Measurements from ENCODE around the gene VASH1. TPM values are rescaled to one million over a fixed set of nuclear protein-coding genes. Genes with fewer than 3 reads are reported as not detected.

The VASH1 gene
- total RNA-seq, 2 experiments from 2014 or later = 1.7 to 2.2 TPM

DNA sequence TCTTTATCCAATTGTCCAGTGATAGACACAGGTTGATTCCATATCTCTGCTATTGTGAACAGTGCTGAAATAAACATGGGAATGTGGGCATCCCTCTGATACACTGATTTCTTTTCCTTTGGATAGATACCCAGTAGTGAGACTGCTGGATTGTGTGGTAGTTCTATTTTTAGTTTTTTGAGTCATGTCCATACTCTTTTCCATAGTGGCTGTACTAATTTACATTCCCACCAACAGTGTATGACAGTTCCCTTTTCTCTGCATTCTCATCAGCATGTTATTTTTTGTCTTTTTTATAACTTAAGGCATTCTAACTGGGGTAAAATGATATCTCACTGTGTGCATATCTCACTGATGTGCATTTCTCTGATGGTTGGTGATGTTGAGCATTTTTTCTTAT lies 24.8 kb upstream of the VASH1 start:
- Mint-ChIP-seq H3K27me3 (peaks cover 9% of the 10 kb centered on the region), H3K4me3 (no peak overlapping the region), H3K4me1 (ENCODE audit: low read depth) (no peaks in the 10 kb centered on the region), H3K36me3 (ENCODE audit: low read depth) (no peaks in the 10 kb centered on the region), H3K9me3 (peaks cover 9% of the 10 kb centered on the region), H3K27ac (no peak overlapping the region)
- no peak for TF ChIP-seq CTCF (IDR thresholded peaks at IDR 0.05)
- intact Hi-C loops (cut with micrococcal nuclease) = no loop called here
- ChIA-PET CTCF (no interaction called here), POLR2A (interaction anchor here (0.6 kb wide), 1 partner anchor 43 kb away, joined by 3 read pairs; no protein-coding TSS in a partner anchor)
- DNase-seq (no peak), ATAC-seq (no peak)

DNA sequence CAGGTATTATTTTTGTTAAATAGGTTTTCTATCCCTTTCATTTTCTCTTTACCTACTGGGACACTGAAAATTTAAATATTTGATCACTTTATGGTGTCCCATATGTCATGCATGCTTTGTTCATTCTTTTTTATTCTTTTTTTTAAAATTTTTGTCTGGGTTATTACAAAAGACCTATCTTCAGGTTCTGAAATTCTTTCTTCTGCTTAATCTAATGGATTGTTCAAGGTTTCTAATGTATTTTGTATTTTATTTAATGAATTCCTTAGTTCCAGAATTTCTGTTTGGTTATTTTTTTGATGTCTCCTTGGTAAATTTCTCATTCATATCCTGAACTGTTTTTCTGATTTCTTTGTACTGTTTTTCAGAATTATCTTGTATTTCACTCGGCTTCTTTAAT lies 20.2 kb upstream of the VASH1 start:
- H3K27ac Mint-ChIP-seq = no peak overlapping the region
- ATAC-seq = no peak
- H3K27me3 Mint-ChIP-seq = peaks cover 19% of the 10 kb centered on the region
- peaks cover 3% of the 10 kb centered on the region for H3K36me3 Mint-ChIP-seq (ENCODE audit: low read depth)
- peaks cover 14% of the 10 kb centered on the region for H3K9me3 Mint-ChIP-seq
- DNase-seq = no peak
- no peak for TF ChIP-seq CTCF (IDR thresholded peaks at IDR 0.05)
- POLR2A ChIA-PET = no interaction called here
- no peaks in the 10 kb centered on the region for H3K4me1 Mint-ChIP-seq (ENCODE audit: low read depth)
- no peak overlapping the region for H3K4me3 Mint-ChIP-seq
- intact Hi-C loops (cut with micrococcal nuclease) = no loop called here
- CTCF ChIA-PET = no interaction called here

DNA sequence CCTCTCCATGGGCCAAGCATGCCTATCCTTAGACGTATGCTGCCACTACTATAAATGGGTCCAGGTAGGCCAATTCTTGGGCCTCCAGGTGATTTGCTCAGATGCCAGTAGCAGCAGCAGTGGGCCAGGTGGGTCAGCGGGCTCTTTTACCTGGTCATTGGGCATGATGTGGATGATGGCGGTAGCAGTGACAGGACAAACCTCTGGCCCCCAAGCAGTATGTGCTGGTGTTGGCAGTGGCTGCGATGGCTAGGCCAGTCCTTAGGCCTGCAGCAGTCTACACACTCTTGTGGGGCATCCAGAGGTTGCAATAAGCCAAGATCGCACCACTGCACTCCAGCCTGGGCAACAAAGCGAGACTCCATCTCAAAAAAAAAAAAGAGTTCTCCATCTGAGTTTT lies 19.1 kb upstream of the VASH1 start:
- Mint-ChIP-seq H3K4me1 (ENCODE audit: low read depth) (no peaks in the 10 kb centered on the region), H3K27ac (no peak overlapping the region), H3K36me3 (ENCODE audit: low read depth) (peaks cover 3% of the 10 kb centered on the region), H3K27me3 (peaks cover 20% of the 10 kb centered on the region), H3K9me3 (peaks cover 14% of the 10 kb centered on the region), H3K4me3 (no peak overlapping the region)
- intact Hi-C loops (cut with micrococcal nuclease) = no loop called here
- no peak for ATAC-seq
- ChIA-PET CTCF (no interaction called here), POLR2A (no interaction called here)
- no peak for DNase-seq
- no peak for TF ChIP-seq CTCF (IDR thresholded peaks at IDR 0.05)

DNA sequence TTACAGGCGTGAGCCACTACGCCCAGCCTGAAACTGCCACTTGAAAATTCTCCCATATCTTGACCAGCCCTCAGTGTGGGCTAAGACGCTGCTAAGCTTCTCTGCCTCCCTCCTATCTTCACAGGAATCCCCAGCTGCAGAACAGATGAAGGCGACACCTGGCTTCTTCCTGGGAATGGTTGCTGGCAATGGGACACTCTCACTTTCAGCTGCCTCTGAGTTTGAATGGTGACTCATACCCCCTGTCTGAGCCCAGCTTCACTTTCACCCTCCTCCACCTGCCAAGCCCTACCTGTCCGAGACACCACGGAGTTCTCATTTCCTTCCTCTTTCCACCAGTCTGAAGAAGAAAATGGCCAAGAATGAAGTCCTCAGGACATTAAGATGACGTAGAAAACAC lies 18.3 kb upstream of the VASH1 start:
- H3K4me1 Mint-ChIP-seq (ENCODE audit: low read depth) = no peaks in the 10 kb centered on the region
- POLR2A ChIA-PET = no interaction called here

DNA sequence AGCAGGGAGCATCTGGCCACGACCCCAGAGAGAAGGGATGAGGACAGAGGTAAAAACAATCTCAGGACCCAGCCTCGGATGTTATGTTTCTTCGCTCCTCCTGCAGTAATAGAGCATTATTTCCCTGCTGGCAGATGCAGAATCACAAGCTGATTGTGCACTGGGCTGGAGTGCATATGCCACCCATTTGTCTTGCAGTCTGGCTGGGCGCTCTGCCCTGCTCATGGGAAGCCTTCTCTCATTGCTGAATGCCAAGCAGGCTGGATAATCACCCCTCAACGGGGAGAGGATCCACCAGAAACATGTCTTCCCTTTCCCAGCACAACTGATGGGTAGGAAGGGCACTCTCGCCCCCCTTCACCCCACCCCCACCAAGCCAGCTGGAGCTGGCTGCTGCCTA lies 8.5 kb upstream of the VASH1 start:
- ChIA-PET POLR2A (no interaction called here), CTCF (no interaction called here)
- H3K36me3 Mint-ChIP-seq (ENCODE audit: low read depth) = no peaks in the 10 kb centered on the region
- peaks cover 2% of the 10 kb centered on the region for H3K9me3 Mint-ChIP-seq
- TF ChIP-seq CTCF (IDR thresholded peaks at IDR 0.05) = no peak
- H3K27me3 Mint-ChIP-seq = peaks cover 4% of the 10 kb centered on the region
- no peak overlapping the region for H3K4me3 Mint-ChIP-seq
- no peak for DNase-seq
- ATAC-seq = no peak
- intact Hi-C loops (cut with micrococcal nuclease) = no loop called here
- H3K27ac Mint-ChIP-seq = no peak overlapping the region
- H3K4me1 Mint-ChIP-seq (ENCODE audit: low read depth) = no peaks in the 10 kb centered on the region

More for the DNA sequence above, 18.3 kb upstream of the VASH1 start:
- no peak for TF ChIP-seq CTCF (IDR thresholded peaks at IDR 0.05)
- Mint-ChIP-seq H3K27ac (no peak overlapping the region), H3K27me3 (peaks cover 20% of the 10 kb centered on the region), H3K4me3 (no peak overlapping the region), H3K36me3 (ENCODE audit: low read depth) (peaks cover 3% of the 10 kb centered on the region), H3K9me3 (peaks cover 14% of the 10 kb centered on the region)
- CTCF ChIA-PET = no interaction called here
- intact Hi-C loops (cut with micrococcal nuclease) = no loop called here
- ATAC-seq (no peak), DNase-seq (no peak)

Measured in activated CD8-positive, alpha-beta T cell treated with anti-CD3 and anti-CD28 coated beads for 36 hours (primary cell).